Measurements from ENCODE around the gene SETD2.
"Not testable (repeated sequence)": the region's sequence is repeated elsewhere in the genome, so short reads cannot be mapped to it uniquely, and the experiment has no call there.

Gene SETD2

DNA sequence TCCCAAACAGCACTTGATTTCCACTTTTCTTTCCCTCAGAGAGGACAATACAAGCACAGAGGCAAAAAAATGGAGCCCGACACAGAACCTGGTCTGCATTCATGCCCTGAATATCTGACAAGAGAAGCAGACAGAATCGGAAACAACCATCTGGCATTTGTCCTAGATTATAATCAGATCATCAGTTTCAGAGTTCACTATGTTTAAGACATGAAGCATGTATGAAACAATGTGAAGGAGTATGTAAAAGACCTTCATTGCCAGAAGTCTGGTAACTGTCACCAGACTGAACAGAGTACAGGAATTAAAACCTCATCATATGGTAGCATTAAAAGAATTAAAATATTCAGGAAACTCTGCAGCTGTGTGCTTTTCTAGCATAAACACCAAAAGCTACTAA, 65.0 kb downstream of the SETD2 start:
- DNase-seq, result no peak

- no peak for DNase-seq
Measured at GRCh38 chr3:47097864-47098263, 66.0 kb downstream of the SETD2 start.

DNA sequence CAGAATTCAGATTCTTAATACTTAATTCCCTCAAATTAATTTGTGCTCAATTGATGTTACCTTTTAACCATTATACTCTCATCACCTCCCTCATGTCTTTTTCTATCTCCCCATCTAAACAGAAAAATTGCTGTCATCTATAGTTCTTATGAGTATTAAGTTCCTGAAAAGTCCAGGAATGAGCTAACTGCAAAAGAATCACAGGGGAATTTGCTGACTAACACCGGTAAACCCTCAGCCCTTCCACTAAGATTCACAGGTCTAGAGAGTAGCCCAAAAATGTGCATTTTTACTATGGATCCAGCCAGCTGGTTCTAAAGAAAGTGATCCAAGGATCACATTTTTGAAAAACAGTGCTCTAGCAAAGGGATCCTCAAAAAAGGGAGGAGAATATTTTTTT, 67.0 kb downstream of the SETD2 start:
- no peak for DNase-seq

- no peak for DNase-seq
Measured at GRCh38 chr3:47092090-47092489, 71.8 kb downstream of the SETD2 start.

- no peak for DNase-seq
Measured at GRCh38 chr3:47089630-47090029, 74.3 kb downstream of the SETD2 start.

- DNase-seq, result no peak
Measured at GRCh38 chr3:47086071-47086470, 77.8 kb downstream of the SETD2 start.

DNA sequence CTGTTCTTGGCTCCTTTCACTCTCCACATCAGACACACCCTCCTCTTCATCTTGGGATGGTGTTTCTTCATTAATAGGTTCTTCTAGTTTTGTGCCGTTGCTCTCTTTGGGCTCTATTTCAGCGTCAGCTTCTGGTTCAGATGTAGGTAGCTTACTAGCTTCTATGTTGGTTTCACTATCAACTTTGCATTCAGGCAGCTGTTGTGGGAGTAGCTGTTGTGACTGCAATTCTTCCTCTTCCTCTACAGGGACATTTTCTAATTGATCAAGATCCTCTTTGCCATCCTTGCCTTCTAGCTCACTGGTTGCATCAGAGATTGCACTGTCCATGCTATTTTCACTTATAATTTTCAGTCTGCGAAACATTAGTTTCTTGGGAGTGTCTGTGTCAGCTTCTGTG, 80.1 kb downstream of the SETD2 start:
- DNase-seq, result peak; percentile 39

DNA sequence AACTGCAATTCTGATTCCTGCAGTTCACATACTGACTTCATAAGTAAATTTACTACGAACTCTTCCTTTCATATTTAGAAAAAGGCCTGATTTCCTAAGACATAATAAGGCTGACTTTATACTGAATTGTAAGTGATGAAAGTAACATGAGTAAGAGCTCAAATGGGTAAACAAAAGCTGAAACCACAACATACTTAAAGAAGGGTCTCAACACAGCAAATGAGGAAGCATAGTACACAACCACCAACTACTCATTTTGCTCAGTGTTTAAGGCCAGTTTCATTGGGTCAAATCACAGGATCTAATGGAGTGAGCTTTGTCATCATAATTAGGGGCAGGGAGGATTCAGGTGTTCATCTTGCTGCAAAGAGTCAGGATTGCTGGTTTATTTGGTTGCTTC, 81.4 kb downstream of the SETD2 start:
- DNase-seq, result peak; percentile 37

DNA sequence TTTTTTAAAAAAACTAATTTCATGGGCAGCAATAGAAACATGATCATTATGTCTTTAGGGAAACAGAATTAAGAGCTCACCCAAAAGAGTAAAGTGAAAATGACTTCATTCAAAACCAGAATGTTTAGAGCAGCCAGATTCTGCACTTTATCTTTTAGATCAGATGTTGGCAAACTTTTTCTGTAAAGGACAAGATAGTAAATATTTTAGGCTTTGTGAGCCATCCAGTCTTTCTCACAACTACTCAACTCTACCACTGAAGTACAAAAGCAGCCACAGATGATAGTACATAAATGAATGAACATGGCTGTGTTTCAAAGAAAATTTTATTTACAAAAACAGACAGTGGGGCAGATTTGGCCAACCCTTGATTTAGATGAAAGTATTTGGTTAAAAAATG, 84.5 kb downstream of the SETD2 start:
- peak; percentile 29 for DNase-seq

- DNase-seq, result peak; percentile 11
Measured at GRCh38 chr3:47073685-47074084, 90.2 kb downstream of the SETD2 start.

- no peak for DNase-seq
Measured at GRCh38 chr3:47070770-47071169, 93.1 kb downstream of the SETD2 start.

GRCh38 chr3:47066259-47066658, 97.7 kb downstream of the SETD2 start:
- not testable (repeated sequence) for DNase-seq

DNA sequence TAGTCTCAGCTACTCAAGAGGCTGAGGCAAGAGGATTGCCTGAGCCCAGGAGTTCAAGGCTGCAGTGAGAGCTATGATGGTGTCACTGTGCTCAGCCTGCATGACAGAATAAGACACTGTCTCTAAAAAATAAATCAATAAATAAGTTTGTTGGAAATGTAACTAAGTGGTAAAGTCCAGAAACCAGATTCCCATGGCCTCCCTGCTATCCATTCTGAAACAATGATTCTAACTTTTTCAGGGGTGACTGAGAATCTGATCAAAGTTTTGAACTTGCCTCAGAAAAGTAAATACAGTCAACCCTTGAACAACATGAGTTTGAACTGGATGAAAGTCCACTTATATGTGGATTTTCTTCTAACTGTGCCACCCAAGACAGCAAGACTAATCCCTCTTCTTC, 98.2 kb downstream of the SETD2 start:
- DNase-seq, result no peak

DNA sequence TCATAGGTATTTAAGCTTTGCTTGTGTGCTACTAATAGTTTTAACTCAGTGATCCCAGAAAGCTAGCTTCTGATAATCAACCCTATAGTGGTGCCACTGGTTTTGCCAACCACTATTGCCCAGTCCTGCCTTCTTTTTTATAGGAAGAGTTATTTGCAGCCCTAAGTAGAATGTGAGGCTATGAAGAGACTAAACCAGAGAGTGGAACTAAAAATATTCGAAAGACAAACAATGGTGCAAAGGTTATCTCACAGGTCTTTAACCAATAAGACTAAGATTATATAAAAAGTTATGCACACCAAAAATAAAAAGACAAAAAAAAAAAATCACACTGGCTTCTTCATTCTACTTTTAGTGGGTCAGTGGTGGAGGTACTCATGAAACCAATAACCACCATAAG, 98.9 kb downstream of the SETD2 start:
- no peak for DNase-seq

GRCh38 chr3:47057212-47057671, 106.7 kb downstream of the SETD2 start:
- no peak for DNase-seq

DNA sequence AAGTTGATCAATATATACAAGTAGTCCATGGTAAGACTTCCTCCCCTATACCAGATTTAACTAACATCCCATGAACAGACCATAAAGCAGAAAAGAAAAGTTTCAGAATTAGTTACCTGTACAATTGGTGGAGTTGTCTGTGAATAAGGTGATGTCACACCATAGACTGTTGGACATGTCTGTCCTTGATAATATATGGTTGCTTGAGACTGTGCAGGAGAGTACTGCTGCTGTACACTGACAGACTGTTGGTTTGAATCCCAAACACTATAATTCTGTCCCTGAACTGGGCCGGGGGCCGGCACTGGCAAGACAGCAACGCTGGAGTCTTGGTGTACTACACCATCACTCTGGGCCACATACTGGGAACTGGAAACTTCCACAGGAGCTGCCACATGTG, 107.2 kb downstream of the SETD2 start:
- no peak for DNase-seq

- no peak for DNase-seq
Measured at GRCh38 chr3:47054412-47054811, 109.5 kb downstream of the SETD2 start.

DNA sequence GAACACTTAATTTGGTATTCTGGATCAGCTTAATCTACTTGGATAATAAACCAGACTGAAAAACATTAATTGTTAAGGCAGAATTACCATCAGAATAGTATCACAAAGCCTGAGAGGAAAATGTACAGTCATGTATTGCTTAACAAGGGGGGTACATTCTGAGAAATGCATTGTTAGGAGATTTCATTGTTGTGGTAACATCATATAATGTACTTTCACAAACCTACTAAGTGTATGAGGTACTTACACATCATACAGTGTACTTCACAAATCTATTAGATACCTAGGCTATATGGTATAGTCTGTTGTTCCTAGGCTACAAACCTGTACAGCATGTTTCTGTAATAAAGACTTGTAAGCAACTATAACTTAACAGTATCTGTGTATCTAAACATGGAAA, 116.2 kb downstream of the SETD2 start:
- DNase-seq, result peak; percentile 18

- no peak for DNase-seq
Measured at GRCh38 chr3:47047069-47047468, 116.8 kb downstream of the SETD2 start.

GRCh38 chr3:47042231-47042791, 121.6 kb downstream of the SETD2 start:
- no peak for DNase-seq

GRCh38 chr3:47041114-47041513, 122.8 kb downstream of the SETD2 start:
- DNase-seq, result no peak

GRCh38 chr3:47037302-47037701, 126.6 kb downstream of the SETD2 start:
- DNase-seq, result not testable (repeated sequence)

GRCh38 chr3:47036145-47036544, 127.8 kb downstream of the SETD2 start:
- DNase-seq, result no peak

GRCh38 chr3:47035645-47036044, 128.3 kb downstream of the SETD2 start:
- DNase-seq, result no peak

DNA sequence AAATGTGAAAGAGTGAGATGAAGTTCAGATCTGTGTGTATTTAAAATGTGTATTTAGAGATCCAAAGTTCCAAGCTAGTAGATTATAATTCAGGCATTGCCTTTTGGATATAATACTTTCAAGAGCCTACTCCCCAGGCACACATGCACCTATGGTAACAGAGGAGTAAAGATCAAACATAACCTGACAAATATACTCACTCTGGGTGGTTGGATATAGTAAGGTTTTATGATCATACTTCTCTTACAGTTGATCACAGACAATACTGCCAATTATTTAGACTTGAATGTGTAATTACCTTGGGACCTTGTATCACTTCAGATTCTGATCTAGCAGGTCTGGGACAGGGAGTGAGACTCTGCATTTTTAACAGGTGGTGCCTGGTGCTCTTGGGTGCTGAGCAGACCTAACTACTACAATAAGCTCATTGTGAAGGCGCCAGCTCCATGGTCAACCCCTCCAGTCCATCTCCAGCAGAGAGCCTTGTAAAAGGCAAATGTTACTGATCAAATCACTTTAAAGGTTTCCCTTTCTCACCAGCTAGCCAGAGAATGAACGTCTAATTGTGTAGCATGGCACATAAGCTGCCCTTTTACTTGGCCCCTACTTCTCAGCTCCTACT, 128.9 kb downstream of the SETD2 start:
- DNase-seq, result no peak

All from hematopoietic multipotent progenitor cell treated with erythropoietin and hydrocortisone succinate and interleukin-3 and kit ligand, for 4 days (in vitro differentiated cells).